ENCODE data around the gene FBRSL1. TPM values are rescaled to one million over a fixed set of nuclear protein-coding genes. Genes with fewer than 3 reads are reported as not detected.
A peak's percentile ranks its signal among the peaks of the same experiment; 100 is the strongest.

FBRSL1 gene
- total and polyA plus RNA-seq, 11 donors: 23.0 to 88.2 (median 40.0) TPM

- Histone ChIP-seq H3K9me3 (no peaks in the 10 kb centered on the region), H3K4me3 (no peak overlapping the region), H3K27me3 (no peaks in the 10 kb centered on the region), H3K27ac (peak overlapping the region in 1 of 12 donors; percentile 89), H3K4me1 (peaks cover 20 to 100% (median 91%) of the 10 kb centered on the region in 12 donors), H3K36me3 (no peaks in the 10 kb centered on the region)
- ATAC-seq (no peak), DNase-seq (no peak)
- intact Hi-C loops (cut with DNase I): no loop called here
- 74 to 81% (median 79%) methylated on average over 6 to 8 of the region's 8 CpGs for WGBS, 4 donors
- TF ChIP-seq POLR2A (IDR thresholded peaks at IDR 0.05): no peak
- TF ChIP-seq CTCF (IDR thresholded peaks at IDR 0.05): no peak
Measured at GRCh38 chr12:132502882-132503193, 12.9 kb downstream of the FBRSL1 start.

- ATAC-seq (no peak), DNase-seq (no peak)
- Histone ChIP-seq H3K9me3 (no peaks in the 10 kb centered on the region), H3K27me3 (no peaks in the 10 kb centered on the region), H3K27ac (peak overlapping the region in 1 of 12 donors; percentile 89), H3K36me3 (peaks cover 0 to 9% (median 7%) of the 10 kb centered on the region in 9 donors), H3K4me3 (no peak overlapping the region), H3K4me1 (peaks cover 20 to 91% (median 84%) of the 10 kb centered on the region in 12 donors)
- 61 to 85% (median 66%) methylated on average over 4 to 5 of the region's 5 CpGs for WGBS, 4 donors
- TF ChIP-seq POLR2A (IDR thresholded peaks at IDR 0.05): no peak
- TF ChIP-seq CTCF (IDR thresholded peaks at IDR 0.05): no peak
- intact Hi-C loops (cut with DNase I): no loop called here
Measured at GRCh38 chr12:132503618-132504204, 13.8 kb downstream of the FBRSL1 start.

- Histone ChIP-seq H3K9me3 (no peaks in the 10 kb centered on the region), H3K36me3 (peaks cover 0 to 24% (median 14%) of the 10 kb centered on the region in 9 donors), H3K4me3 (no peak overlapping the region), H3K4me1 (peaks cover 15 to 84% (median 69%) of the 10 kb centered on the region in 12 donors), H3K27ac (peak overlapping the region in 9 of 12 donors; percentile 24 to 90 (median 73)), H3K27me3 (no peaks in the 10 kb centered on the region)
- intact Hi-C loops (cut with DNase I): no loop called here
- no peak for TF ChIP-seq CTCF (IDR thresholded peaks at IDR 0.05)
- ATAC-seq (no peak), DNase-seq (no peak)
- WGBS, 4 donors: 72 to 83% (median 76%) methylated on average over 17 to 27 of the region's 27 CpGs
Measured at GRCh38 chr12:132505105-132505851, 15.3 kb downstream of the FBRSL1 start.

GRCh38 chr12:132505852-132506219 is 15.9 kb downstream of the FBRSL1 start:
- peak overlapping the region; percentile 22 to 90 (median 76) for H3K27ac ChIP-seq
- no peaks in the 10 kb centered on the region for H3K9me3 ChIP-seq
- 48 to 61% (median 60%) methylated on average over 9 to 10 of the region's 10 CpGs for whole genome bisulfite sequencing, 4 donors
- H3K36me3 ChIP-seq: peaks cover 0 to 27% (median 14%) of the 10 kb centered on the region in 9 donors
- intact Hi-C loops (cut with DNase I): loop anchor here in 1 of 10 donors (2.0 kb wide), 1 partner anchor 15 kb away; the partner anchor contains the start of gene FBRSL1
- no peak overlapping the region for H3K4me3 ChIP-seq
- TF ChIP-seq POLR2A (IDR thresholded peaks at IDR 0.05) (no peak), CTCF (IDR thresholded peaks at IDR 0.05) (no peak)
- H3K4me1 ChIP-seq: peaks cover 15 to 84% (median 64%) of the 10 kb centered on the region in 12 donors
- H3K27me3 ChIP-seq: no peaks in the 10 kb centered on the region
- no peak for ATAC-seq
- no peak for DNase-seq

Data from heart left ventricle (tissue), 16 donors.